HG02852 (cell line): ENCODE measurements around the gene MACROD2.
"Not testable (repeated sequence)": the region's sequence is repeated elsewhere in the genome, so short reads cannot be mapped to it uniquely, and the experiment has no call there.

ENCODE experiments used
- ATAC-seq: cut with Tn5 transposase; IDR thresholded peaks from one replicate; pipeline ENCODE4 v1.9.1; 2021; ENCODE audit warnings: mild to moderate bottlenecking, moderate library complexity; ENCODE audit not compliant: unreplicated experiment

Gene MACROD2

DNA sequence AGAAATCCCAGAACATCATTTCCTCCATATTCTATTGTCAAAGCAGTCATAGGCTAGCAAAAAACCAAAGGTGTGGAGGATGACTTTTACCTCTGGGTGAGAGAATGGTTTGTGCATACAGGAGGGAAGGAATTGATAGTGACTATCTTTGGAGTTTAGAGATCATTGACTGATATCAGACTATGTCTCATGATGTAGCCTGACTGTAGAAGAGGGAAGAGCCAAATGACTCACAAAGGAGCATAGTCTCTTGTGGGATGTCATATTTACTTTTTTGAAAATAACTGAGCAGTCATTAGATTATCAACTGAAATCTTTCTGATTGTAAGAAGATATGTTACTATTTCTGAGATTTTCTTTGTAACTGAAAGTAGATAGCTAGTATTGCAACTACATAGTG lies 183.6 kb downstream of the MACROD2 start:
- ATAC-seq = no peak

DNA sequence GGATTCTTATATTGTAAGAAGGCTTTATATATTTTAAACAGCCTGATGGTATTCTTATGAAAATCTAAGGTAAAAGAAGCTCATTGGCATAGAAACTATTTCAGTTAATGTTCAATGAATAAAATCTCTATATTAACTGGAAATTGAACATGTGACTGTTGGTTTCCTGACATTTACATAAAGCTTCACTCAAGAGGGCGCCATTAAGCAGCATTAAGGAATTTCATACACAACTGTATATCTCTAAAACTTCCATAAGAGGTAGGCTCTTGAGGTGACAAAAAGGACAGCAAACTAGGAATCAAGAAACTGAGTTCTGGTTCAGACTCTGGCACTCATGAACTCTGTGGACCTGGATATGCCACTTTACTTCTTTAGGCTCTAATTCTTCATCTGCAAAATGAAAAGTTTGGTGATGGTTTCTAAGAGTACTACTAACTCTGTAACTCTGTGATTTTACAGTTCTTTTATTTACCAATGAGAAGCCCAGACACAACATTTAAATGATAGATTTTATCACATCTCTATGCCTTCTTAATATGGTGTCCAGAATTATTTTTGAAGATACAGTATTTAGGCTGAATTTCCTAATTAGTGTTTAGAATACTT lies 194.6 kb downstream of the MACROD2 start:
- ATAC-seq = no peak

DNA sequence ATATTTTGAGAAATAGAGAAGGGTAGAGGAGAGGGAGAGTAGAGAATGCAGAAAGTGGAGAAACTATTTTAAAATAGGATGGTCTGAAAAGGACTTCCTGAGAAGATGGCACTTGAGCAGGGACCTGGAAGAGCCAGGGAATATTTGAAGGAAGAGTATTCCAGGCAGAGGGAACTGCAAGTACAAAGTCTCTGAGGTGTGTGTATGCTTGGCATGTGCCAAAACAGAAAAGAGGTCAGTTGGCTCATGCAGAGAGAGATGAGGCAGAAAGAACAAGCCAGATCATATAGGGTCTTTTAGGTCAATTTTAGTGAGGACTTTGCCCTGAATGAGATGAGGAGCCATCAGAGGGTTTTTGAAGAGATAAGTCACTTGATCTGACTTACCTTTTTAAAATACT lies 196.2 kb downstream of the MACROD2 start:
- no peak for ATAC-seq

DNA sequence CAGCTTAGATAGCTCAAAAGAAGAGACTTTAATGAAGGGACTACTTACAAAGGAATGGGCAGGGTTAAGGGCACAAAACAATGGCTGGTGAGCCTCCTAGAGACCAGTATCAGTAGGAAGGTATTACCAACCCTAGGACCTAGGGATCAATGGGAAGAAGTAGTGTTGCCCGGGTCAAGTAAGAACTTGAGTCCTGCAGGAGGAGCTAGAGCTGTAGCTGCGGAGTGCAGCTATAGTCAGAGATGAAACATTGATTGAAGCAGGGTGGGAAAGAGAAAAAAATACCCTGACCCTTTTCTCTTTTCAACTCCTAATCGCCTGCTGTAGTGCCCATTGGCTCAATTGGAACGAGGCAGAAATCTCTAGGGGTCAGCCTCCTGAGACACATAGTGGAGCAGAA lies 198.1 kb downstream of the MACROD2 start:
- no peak for ATAC-seq

DNA sequence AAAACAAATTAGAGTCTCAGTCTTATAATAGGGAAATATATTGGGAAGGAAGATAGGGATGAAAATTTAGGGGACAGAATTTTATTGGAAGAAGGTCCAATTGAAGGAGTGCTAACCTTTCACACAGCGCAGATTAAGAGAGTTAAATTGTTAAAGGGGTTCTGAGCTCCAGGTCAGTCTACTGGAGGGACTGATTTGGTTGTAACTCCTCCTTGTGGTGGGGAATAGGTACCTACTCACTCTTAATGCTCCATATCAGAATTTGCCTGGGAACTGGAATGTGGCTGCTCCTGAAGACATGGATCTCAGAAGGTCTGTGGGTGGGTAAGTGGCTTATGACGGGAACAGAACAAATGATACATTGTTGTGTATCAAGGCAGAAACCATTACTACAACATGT lies 198.6 kb downstream of the MACROD2 start:
- ATAC-seq = no peak

DNA sequence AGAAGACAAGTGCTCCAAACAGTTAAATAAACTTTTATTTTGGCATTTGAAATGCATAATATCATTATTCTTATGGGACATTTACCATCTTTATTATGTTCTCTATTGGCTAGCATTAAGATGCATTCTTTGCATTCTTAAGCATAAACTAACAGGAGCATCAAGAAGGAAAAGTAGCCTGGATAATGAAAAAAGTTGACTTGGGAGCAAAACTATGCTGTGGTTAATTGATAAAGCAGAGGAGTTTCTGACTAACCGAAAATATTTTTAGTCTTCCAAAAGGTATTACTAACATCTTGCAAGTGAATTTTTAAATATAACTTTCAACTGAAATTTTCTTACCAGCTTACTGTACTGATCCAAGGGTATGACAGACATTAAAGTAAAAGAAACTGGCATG lies 201.8 kb downstream of the MACROD2 start:
- no peak for ATAC-seq

DNA sequence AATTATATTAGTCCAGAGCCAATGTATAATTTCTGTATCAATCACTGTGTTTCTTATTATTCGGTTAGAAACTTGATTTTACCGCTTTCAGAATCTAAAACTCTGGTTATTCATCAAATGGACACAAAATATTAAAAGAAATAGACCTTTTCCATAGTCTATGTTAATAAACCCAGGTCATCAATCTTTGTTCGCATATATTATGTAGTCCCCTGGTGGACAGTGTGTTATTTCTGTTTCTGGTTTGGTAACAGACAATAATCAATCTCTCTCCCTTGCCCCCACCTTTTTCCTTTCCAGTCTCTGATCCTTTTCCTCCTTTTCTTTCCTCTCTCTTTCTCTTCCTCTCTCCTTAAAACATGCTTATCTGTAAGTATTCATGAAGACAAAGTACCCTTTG lies 203.1 kb downstream of the MACROD2 start:
- ATAC-seq = no peak

DNA sequence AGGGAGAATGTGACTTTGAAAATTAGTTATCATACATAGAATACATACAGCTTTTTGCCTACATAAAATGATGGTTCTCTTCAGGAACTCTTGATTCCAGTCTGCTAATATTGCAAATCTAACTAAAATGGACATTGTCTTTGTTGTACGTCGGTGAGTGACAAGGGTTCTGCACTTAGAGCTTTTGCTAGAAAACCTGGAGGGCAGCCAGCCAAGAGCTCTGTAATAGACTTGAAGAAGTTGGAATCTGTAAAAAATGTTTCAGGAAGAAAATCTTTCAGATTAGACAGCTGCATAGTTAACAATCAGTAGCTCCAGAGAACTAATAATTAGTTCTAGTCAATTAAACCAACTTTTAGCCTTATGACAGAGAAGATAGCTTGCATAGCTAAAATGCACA lies 203.8 kb downstream of the MACROD2 start:
- no peak for ATAC-seq

DNA sequence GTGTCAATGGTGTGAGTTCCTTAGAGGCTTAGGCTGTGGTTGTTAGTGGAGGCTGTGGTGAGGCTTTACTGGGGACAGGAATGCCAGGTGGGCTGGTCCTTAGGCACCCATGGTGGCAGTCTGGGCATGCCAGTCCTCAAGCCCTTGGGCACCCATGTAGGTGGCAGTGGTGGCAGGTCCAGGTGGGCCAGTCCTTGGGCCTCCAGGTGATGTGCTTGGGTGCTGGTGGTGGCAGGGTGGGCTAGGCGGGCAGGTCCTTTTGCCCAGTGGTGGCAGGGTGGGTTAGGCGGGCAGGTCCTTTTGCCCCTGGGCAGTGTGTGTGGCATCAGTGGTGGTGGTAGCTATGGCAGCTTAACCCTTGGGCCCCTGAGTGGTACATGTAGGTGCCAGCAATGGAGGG lies 208.3 kb downstream of the MACROD2 start:
- no peak for ATAC-seq

DNA sequence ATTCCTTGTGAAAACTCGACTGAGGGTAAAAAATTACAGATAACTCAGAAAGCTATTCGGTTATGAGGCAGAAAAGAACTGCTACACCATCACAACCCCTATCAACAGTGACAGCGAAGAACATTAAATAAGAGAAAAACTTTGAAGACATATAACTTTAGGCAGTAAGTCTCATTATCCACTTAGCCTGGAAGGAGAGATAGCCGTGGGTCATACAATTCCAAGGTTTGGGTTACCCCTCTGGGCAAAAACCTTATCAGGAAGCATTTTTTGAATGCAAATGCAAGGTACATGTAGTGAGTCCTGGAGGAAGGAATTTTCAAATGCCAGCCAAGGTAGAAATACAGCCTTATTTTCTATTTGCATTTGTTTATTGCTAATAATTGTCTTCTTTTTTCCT lies 212.3 kb downstream of the MACROD2 start:
- no peak for ATAC-seq

DNA sequence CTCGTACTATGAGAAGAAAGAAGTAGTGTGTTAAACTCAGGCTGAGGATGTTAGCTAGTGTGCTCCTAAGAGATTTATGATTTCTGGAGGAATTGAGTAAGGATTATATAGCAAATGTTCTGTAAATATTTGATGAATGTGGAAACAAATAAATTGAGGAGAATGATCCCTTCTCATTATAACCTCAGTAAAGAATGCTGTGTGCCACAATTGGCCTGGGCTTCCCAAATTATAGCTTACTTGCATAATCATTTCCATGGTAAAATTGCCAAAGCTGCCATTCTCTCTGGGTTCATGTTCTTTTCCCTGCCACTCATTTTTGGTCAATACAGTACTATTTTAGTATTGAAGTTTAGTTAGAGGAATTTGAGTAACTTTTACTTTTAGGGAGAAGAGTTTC lies 213.6 kb downstream of the MACROD2 start:
- no peak for ATAC-seq

DNA sequence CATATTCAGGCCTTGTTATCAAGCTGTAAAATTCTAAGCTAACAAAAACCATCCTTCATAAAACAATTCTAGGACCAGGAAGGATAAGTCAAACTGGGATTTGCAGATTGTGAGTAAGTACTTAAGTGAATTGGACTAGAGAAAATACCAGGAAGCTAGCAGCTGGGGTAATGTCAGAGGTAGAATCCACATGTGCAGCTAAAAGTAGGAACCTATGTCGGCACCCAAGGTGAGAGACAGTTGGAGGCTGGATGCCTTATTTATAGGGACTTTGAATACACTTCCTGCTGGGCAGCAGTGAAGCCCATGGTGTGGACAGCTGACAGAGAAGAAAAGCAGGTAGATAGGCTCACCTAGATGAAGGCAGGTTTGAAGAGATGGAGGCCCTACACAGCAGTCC lies 214.8 kb downstream of the MACROD2 start:
- no peak for ATAC-seq

DNA sequence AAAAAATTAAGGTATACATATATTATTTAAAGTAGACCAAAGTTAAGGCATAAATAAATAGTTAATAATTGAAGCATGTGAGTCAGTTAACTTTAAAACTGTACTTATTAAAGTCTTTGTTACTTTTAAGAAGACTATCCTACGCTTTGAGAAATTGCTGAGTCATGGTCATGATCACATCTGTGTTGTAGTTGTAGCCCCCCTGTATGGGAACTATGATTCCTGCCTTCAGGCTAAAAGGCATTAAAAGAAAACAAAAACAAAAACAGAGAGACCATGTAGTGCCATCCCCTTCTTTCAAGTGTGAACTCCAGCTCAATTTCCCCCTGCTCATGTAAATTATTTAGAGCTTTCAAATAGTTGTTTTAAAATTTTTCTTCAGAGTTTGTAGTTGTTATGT lies 218.7 kb downstream of the MACROD2 start:
- ATAC-seq = no peak

DNA sequence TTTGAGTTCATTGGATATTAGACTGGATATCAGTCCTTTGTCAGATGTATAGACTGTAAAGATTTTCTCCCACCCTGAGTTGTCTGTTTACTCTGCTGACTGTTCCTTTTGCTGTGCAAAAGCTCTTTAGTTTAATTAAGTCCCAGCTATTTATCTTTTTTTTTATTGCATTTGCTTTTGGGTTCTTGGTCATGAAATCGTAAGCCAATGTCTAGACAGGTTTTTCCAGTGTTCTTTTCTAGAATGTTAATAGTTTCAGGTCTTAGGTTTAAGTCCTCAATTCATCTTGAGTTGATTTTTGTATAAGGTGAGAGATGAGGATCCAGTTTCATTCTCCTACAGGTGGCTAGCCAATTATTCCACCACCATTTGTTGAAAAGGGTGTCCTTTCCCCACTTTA lies 220.6 kb downstream of the MACROD2 start:
- ATAC-seq = not testable (repeated sequence)

DNA sequence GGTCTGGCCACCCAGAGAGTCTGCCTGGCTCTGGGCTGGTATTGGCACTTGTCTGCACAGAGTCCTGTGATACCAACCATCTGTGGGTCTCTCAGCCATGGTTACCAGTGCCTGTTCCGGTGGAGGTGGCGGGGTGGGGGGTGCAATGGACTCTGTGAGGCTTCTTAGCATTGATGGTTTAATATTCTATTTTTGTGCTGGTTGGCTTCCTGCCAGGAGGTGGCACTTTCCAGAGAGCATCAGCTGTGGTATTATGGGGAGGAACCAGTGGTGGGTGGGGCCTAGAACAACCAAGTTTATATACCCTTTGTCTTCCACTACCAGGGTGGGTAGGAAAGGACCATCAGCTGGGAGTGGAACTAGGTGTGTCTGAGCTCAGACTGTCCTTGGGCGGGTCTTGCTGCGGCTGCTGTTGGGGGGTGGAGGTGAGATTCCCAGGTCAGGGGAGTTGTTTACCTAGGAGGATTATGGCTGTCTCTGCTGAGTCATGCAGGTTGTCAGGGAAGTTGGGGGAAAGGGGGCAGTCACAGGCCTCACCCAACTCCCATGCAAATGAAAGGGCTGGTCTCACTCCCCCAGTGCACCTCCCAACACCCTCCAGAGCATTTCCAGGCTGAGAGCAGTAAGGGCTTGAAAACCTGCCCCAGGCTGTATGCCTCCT lies 224.6 kb downstream of the MACROD2 start:
- ATAC-seq = no peak

DNA sequence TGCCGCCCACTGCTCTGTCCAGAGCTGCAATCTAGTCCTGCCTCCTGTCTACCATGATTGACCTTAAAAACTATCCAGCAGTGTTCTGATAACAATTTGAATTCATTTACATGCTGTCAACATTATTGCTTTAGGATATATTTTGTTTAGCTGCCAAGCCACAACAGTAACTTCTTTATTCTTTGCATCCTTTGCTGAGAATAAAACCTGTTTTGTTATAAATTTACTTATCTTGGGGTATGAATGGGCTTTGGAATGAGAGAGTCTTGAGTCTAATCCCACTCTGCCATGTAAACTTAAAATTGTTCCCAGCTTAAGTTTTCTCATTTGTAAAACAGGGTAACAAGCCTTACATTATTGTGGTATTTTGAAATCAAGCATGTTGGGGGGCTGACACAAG lies 225.7 kb downstream of the MACROD2 start:
- no peak for ATAC-seq

DNA sequence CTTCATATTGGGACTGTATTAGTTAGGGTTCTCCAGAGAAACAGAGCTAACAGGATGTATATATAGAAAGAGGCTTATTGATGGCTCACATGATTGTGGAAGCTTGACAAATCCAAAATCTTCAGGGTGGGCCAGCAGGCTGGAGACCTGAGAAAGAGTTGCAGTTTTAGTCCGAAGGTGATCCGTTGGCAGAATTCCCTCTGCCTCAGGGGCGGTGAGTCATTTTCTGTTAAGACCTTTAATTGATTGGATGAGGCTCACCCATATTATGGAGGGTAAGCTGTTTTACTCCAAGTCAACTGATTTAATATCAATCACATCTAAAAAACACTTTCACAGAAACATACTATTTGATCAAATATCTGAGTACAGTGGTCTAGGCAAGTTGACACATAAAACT lies 228.5 kb downstream of the MACROD2 start:
- no peak for ATAC-seq

DNA sequence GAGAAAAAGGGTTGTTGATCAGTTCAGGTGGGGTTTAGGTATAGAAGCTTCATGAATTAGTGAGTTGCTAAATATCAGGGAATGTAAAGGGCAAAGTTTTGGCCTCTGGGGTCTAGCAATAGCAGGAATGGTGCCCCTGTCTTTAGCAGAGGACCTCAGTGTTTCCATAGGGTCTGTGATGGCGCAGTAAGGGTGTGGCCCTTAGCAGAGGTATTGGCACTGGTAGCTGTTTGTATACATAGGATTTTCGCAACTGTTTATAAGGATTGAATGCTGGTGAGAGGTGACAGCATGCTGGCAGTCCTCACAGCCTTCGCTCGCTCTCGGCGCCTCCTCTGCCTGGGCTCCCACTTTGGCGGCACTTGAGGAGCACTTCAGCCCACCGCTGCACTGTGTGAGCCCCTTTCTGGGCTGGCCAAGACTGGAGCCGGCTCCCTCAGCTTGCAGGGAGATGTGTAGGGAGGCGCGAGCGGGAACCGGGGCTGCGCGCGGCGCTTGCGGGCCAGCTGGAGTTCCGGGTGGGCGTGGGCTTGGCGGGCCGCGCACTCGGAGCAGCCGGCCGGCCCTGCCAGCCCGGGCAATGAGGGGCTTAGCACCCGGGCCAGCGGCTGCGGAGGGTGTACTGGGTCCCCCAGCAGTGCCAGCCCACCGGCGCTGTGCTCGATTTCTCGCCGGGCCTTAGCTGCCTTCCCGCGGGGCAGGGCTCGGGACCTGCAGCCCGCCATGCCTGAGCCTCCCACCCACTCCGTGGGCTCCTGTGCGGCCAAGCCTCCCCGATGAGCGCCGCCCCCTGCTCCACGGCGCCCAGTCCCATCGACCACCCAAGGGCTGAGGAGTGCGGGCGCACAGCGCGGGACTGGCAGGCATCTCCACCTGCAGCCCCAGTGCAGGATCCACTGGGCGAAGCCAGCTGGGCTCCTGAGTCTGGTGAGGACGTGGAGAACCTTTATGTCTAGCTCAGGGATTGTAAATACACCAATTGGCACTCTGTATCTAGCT lies 231.0 kb downstream of the MACROD2 start:
- not testable (repeated sequence) for ATAC-seq

DNA sequence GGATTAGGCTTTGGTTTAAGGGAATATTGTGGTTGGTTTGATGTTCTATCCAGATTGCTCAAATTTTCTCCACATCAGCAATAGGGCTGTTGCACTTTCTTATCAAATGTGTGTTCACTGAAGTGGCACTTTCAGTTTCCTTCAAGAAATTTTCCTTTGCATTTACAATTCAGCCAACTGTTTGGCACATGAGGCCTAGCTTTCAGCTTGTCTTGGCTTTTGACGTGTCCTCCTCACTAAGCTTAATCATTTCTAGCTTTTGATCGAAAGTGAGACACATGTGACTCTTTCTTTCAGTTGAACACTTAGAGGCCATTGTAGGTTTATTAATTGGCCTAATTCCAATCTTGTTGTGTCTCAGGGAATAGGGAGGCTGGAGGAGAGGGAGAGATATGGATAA lies 237.3 kb downstream of the MACROD2 start:
- no peak for ATAC-seq

DNA sequence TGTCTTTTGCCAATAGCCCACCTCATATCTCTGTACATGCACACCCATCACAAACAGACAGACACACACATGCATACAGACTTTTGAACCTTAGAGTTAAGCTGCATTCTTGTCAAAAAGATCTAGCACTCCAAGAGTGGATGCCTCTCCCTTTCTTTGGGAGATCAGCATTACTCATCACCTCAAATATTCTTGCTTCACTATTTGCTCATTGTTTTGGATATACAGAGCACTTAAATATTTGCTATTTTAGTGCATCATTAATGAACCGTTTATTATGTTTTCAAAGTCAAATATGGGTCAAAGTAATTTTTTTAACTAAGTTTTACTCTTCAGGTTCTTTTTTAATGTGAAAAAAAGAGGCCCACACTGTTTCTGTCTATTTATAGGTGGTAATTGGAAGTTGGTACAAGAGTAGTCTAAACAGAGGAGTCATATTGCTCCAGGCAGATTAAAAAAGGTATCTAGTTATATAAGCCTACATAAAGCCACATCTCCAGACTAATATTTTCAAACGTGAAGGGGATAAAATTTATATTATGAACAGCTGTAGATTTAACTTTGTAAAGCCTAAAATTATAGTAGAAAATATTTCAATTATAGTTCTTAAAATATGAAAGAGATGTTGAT lies 239.5 kb downstream of the MACROD2 start:
- no peak for ATAC-seq

DNA sequence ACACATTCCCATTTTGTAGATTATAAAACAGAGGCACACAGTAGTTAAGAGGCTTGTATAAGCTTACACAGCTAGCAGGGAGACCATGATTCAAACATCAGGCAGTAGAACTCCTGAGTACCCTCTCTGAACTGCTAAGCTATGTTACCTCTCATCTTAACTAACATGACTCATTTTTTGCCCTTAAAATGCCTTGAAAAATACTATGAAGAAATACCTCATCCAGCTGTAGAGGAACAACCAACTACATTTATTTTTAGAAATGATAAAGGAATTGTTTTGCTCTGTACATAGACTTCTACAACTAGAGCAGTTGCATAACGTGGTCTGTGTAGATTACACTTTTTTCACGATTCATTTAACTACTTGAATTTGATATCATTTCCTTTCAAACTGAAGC lies 240.0 kb downstream of the MACROD2 start:
- ATAC-seq = no peak
